HG02852 (cell line): Measurements from ENCODE around the gene EIF4E1B.

Experiments
- ATAC-seq: cut with Tn5 transposase; IDR thresholded peaks from one replicate; pipeline ENCODE4 v1.9.1; 2021; ENCODE audit warnings: mild to moderate bottlenecking, moderate library complexity; ENCODE audit not compliant: unreplicated experiment

EIF4E1B gene

DNA sequence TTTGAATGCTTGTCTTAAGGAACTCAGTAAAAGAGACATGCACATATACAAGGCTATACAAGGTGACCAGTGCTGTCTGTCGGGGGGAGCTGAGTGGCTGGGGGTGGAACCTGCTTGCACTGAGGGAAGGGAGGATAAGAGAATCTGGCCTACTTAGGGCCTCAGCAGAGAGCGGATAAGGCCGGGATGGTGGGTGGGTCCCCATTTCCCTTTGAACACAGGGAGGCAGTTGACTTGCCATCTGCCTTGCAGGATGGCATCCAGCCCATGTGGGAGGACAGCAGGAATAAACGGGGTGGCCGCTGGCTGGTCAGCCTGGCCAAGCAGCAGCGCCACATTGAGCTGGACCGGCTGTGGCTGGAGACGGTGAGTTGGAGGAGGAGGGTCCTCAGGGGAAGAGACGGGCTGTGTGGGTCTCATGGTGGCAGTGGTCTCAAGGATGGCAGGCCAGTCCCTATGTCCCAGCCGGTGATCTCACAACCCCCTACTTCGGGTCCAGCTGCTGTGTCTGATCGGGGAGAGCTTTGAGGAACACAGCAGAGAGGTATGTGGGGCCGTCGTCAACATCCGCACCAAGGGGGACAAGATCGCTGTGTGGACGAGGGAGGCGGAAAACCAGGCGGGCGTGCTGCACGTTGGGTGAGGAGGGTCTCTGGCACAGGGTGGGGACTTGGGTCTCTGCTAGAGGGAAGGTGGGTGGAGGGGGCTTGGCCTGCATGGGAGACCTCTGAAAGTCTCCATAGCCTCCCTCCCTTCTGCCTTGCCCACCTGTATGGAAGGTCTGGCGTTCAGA is 14.6 kb downstream of the EIF4E1B start:
- no peak for ATAC-seq

DNA sequence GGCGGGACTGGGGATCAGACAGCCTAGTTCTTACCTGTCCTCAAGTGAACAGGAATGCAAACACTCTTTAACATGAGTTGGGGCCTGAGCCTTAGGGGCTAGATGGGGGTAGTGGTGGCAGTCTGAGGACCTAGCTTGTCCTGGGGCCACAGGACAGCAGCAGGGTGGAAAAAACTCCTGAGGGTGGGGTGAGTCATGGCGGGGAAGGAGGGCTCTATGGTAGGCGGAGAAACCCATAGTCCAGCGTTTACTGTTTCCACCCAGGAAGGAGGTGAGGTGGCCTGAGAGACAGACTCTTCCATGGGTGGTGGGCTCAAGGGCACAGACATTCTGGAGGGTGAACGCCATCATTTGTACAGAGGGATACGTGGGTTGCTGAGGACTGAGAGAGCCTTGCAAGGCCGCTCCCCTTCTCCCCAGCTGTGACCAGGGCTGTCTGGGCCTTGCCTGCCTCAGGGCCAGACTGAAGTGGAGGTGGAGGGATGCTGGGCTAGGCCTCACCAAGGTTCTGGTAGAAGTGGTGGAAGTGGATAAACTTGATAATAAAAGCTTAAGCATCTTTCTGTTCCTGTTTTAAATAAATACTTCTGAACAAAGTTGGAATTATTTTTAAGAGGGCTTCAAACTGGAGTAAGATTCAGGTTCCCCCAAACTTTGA is 15.7 kb downstream of the EIF4E1B start:
- ATAC-seq: no peak

DNA sequence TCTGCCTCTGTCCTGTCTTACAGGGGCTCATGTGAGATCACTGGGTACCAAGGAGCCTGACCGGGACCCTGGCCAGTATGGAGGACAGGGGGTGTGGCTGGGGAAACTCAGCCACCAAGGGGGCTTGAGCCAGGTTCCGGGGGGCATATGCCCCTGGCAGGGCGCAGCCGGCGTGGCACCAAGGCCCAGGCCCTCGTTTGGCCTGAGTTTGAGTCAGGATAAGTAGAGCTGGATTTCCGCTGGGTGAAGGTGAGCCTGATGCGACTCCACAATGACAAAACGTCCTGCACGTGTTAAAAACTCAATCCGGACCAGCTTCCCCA is 16.2 kb downstream of the EIF4E1B start:
- peak; percentile 14 for ATAC-seq

DNA sequence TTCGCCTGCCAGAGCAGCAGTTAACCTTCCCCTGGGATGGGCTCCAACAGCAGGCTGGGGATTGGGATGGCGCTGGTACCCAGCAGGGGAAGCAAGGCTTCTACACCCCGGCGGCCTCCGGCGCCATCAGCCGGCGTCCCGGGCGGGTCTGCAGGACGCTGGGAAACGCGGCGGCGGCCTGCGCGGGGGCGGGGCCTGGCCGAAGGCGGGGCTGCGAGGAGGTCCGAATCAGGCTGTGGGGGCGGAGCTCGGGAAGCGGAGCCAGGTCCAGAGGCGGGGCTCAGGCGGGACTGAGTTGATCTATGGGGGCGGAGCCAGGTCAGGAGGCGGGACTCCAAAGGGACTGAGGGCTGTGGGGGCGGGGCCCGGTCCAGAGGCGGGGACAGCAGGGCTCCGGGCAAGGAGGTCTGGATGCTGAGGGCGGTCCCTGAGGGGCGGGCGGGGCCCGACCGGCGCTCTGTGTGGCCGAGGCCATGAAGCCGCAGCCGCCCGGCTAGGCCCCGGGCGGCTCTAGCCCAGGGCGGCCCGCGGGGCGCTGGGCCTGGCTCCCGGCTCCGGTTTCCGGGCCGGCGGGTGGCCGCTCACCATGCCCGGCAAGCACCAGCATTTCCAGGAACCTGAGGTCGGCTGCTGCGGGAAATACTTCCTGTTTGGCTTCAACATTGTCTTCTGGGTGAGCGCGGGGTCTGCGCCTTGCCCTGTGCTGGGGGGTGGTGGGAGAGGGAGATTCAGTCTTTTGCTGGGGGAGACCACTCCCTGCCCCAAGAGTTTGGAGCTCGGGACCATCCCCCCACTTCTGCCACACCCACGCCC is 16.8 kb downstream of the EIF4E1B start, which contains the start of gene TSPAN17:
Gene TSPAN17 (plus strand): TSS at position 455 of the 813 bp plus-strand sequence. CDS start 132 bp downstream, at position 587.
- ATAC-seq: peak; percentile 92

DNA sequence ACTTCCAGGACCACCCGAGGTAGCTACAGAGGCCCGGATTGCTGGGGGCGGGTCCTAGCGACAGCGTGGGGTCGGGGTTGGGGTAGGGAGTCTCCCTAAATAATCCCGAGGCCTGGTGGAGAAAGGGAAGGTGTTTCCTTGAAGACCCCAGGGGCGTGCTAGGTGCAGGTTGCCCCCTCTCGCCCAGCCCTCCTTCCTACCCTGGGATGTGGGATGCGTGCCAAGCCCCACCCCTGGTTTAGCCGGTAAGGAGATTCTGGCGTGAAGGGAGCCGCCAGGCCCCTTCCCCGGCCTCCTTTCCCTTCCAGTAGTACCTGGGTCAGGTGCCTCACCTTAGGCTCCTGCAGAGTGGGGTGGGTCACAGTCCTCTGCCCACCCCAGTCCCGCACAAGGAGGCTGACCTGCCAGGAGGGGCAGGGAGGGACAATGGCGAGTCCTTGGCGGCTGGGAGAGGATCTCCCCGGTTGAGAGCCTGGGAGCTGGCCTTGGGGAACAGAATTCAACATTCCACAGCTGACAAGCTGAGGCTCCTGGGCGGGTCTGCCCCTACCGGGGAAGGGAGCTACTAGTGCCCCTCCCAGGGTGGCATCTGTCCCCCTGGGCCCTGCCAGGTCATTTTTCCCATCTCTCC is 17.5 kb downstream of the EIF4E1B start:
- ATAC-seq: no peak

DNA sequence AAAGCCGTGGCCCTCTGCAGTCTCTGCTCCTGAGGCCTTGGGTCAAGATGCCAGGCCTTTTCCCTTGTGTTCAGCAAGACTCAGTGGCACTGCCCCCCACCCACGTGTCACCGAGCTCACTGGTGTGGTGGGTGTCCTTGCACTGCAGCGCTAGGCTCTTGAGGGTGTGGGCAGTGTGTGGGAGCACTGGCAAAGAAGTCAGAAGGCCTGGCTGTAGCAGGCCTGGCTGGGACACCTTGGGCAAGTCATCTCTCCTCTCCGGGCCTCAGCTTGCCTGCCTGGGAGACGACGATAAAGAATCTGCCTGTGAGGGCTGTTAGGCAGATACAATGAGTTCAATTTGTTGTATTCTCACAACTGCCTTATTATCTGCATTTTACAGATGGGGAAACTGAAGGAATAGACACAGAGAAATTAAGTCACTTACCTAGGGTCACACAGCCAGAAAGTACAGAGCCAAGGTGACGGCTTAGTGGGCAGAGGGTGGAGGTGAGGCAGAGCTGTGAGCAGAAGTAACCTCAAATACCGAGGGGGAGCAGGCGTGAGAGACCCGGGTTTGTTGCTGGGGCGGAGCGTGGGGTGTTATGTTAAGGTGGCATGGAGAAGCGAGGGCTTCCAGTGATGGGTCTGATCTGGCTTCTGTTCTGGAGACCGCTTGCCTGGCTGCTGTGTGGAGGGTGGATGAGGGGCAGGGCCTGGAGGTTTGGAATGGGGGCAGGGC is 18.2 kb downstream of the EIF4E1B start:
- no peak for ATAC-seq

DNA sequence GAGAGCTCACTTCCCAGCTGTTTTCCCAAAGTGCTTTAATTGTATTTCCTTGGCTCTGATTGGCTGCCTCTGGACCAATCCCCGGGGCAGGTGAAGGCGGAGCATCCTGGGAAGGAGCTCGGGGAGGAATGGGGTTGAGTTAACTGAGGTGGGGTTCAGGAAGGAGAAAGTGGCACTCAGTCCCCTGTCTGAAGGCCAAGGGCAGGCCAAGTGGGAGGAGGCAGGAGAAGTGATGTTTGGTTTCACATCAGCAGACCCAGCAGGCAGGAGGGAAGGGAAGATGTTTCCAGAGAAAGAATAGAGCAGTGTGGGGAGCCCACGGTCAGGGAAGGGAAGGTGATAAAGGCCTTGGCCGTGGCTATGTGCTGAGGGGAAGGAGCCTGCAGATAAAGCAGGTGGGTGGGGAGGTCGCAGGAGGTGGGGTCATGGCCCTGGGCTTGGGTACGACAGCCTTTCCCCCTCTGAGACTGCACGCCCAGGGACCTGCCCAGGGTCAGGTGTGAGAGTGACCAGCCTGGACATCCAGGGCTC is 19.9 kb downstream of the EIF4E1B start:
- no peak for ATAC-seq

DNA sequence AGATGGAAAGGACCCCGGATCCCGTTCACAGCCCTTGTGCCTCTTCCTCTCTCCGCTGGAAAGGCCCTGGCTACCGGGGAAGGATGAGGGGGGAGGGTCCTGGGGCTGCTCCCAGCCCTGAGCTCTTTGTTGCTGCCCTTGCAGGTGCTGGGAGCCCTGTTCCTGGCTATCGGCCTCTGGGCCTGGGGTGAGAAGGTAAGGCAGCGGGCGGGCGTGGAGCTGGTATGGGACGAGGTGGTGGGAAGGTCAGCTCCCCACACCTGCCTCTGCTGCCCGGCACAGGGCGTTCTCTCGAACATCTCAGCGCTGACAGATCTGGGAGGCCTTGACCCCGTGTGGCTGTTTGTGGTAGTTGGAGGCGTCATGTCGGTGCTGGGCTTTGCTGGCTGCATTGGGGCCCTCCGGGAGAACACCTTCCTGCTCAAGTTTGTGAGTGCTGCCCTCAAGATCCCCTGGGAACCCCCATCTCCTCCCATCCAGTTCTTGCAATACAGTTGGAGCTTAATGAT is 21.1 kb downstream of the EIF4E1B start:
- ATAC-seq: no peak

DNA sequence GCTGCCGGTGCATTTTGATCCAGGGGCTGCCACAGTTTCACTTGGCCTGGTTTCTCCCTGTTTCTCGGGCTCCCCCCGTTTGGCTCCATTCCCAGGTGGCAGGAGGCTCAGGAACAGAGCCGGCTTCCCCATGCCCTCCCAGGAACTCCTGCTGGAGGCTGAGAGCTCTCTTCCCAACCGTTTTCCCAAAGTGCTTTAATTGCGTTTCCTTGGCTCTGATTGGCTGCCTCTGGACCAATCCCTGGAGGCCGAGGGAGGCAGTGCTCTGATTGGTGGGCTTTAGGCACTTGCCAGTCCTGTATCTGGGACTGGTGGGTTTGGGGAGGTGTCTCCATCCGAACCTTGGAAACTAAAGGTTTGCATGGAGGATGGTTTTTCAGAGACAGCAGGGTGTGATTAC is 21.7 kb downstream of the EIF4E1B start:
- ATAC-seq: no peak

DNA sequence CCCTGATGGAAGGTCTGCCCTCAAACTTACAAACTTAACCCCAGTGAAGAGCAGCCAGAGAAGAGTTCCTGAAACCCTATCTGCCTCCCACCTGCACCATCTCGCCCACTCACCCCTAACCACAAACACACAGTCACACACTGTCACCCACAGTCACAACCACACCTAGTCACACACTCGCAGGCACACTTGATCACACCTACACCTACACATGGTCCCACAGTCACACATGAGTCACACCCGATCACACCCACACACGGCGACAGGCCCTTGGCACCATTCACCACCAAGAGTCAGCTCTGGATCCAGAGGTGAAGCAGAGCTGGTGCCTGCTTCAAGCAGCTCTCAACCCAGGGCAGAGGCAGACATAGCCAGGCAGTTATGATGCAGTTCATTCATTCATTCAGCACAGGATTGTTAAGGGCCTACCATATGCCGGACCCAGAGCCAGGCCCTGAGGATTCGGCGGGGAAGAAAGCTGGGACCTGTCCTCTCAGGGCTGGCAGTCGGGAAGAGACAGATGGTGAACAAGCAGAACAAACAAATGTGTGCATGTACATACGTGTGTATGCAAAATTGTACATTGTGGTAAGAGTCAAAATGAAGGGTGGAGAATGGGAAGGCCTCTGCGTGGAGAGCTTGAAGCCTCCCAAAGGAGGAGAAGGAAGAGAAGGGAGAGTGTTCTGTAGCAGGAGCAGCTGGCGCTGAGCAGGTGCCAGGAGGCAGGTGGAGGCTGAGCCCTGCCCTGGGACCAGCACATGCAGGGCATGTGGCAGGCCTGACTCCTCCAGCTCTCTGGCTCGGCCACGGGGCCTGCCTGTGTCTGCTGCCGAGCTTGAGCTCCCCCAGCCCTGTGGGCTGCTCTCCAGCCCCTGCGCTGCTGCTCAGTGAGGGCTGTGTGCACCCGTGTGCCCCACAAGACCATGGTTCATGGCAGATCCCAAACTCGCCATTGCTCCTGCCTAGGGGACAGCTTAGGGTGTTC is 23.2 kb downstream of the EIF4E1B start:
- no peak for ATAC-seq

DNA sequence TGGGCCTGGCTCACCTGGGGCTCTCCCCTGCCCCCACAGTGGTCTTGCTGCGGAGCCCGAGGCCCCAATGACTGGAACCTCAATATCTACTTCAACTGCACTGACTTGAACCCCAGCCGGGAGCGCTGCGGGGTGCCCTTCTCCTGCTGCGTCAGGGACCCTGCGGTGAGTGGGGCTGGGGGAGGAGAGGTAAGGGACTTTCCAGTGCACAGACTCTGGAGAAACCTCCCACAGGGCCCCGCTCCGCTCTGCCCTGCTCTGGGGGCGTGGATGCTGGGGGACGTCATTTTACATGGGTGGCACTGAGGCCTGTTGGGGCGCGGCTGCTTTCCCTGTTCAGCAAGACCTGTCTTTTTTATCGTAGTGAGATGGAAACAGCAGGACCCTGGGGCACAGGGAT is 24.4 kb downstream of the EIF4E1B start:
- ATAC-seq: no peak

DNA sequence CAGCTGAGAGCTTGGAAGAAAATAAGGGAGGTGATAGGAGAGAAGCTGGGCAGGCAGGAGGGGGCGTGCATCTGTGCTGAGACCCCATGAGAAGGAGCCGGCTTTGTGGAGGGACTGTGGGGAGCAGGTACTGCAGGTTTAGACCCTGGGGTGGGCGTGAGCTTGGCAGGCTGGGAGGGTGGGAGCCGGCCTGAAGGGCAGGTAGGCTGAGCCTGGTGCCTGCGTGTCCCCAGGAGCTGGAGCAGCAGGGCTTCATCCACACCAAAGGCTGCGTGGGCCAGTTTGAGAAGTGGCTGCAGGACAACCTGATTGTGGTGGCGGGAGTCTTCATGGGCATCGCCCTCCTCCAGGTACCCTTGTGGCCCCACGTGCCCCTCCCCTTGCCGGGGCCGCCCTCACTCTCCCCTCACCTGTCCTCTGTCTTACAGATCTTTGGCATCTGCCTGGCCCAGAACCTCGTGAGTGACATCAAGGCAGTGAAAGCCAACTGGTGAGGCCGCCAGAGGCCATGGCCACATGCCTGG is 26.1 kb downstream of the EIF4E1B start:
- ATAC-seq: no peak

DNA sequence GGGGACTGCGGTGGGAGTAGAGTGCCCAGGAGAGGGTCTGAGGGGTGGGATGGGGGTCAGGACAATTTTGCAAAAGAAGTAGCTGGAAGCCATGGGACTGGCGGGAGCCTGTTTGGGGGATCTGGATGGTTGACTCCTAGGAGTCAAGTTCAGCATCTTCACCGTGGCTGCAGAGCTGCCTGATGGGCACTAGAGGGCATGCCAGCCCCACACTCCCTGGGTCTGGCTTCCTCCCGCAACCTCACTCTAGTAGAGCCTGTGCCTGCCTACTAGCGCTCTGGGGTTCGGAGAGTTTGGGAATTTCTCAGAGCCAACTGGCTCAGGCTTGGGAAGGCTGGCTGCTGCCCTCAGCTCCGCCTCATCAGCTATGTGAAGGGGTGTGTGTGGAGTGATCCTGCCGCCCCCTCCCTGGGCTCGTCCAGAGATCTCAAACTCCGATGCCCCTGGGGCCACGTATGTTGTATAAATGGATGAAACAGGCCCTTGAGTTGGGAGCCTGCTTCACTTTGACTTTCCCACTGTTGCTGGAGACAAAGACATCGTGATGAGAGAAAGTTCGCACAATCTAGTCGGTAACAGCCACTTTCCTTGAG is 27.6 kb downstream of the EIF4E1B start:
- ATAC-seq: peak; percentile 48

DNA sequence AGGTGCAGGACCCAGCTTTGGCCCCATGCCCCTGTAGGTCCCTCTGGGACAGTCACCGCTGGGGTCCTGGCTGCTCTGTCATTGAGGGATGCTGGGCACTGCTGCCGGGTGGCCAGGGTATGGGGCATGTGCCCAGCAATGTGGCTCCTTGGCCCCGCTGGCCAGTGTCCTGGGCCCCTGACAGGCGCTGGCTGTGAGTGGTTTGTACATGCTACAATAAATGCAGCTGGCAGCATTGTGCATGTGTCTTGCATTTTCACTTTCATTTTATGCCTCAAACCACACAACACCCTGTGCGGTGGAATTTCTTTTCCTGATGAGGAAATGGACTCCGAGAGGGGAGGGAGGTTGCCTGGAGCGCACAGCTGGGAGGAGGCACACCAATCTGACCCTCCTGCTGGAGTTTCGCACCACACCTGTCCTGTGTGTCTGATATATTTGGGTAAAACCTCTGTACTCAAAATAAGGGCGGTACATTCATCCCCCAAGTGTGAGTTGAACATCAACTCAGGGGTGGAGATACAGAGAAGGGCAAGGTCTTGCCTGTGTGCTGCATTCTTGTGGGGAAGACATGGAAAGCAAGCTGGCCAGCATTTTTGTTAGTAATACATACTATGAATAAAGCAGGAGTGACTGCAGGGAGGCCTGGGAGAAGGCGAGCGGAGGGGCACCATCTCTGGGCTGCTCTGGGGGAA is 28.5 kb downstream of the EIF4E1B start:
- peak; percentile 42 for ATAC-seq

DNA sequence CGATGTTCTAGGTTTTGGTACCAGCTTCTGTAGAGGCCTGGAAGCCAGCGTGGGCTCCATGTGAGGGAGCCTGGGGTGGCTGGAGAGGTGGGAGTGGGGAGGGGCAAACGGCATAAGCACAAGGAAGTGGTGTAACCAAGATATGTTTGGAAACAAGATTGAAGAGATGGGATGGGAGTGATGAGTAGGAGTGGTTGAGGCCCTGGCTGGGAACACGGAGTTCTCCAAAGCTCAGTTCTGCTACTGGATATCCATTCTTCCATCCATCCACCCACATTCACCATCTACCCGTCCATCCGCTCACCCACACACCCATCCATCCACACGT is 29.0 kb downstream of the EIF4E1B start:
- no peak for ATAC-seq

DNA sequence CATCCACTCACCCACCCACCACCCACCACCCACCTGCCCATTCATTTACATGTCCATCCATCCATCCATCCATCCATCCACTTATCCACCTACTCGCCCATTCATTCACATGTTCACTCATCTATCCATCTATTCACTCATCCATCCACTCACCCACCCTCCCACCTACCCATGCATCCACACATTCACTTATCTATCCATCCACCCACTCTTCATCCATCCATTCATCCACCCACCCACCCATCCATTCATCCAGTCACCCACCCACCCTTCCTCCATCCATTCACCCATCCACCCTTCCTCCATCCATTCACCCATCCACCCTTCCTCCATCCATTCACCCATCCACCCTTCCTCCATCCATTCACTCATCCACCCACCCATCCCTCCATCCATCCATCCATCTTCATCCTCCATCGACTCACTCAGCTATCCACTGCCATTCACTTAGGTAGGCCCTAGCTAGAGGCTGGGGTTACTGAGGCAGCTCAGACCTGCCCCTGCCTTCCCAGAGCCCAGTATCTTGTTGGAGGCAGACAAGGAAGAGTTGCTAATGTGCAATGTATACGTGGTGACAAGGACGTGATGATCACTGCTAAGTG is 29.5 kb downstream of the EIF4E1B start:
- ATAC-seq: no peak

DNA sequence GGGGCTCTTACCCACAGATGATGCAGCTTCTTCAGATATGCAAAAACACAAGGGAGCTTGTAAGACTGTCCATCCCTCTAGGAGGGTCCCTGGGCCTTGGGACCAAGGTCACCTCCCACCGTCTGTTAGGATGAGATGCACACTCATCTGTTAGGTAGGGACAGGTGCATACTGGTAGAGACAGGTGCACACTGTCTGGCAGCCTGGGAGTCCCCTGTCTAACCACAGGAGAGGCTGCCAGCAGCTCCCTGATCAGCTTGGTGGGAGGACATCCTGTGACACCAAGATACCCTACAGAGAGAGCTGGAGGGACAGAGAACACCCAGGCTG is 30.0 kb downstream of the EIF4E1B start:
- peak; percentile 7 for ATAC-seq
